Neural progenitor cell (in vitro differentiated cells): ENCODE data around the gene CAPN8.

Source experiments
- EZH2 ChIP-seq: fragments of 200-600 bp; sonication (generic); IDR thresholded peaks from 2 replicates; pipeline ENCODE4 v1.6.1; 2017; ENCODE audit warnings: antibody characterized with exemption, mild to moderate bottlenecking, moderate library complexity
- TF ChIP-seq, protein P1 (sequence below): fragments of 200-600 bp; sonication (generic); IDR thresholded peaks from 2 replicates; pipeline ENCODE4 v1.5.1; 2017; ENCODE audit warnings: antibody characterized with exemption, mild to moderate bottlenecking

- TF ChIP-seq, protein P1, sequence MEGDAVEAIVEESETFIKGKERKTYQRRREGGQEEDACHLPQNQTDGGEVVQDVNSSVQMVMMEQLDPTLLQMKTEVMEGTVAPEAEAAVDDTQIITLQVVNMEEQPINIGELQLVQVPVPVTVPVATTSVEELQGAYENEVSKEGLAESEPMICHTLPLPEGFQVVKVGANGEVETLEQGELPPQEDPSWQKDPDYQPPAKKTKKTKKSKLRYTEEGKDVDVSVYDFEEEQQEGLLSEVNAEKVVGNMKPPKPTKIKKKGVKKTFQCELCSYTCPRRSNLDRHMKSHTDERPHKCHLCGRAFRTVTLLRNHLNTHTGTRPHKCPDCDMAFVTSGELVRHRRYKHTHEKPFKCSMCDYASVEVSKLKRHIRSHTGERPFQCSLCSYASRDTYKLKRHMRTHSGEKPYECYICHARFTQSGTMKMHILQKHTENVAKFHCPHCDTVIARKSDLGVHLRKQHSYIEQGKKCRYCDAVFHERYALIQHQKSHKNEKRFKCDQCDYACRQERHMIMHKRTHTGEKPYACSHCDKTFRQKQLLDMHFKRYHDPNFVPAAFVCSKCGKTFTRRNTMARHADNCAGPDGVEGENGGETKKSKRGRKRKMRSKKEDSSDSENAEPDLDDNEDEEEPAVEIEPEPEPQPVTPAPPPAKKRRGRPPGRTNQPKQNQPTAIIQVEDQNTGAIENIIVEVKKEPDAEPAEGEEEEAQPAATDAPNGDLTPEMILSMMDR: no peak
- TF ChIP-seq EZH2: no peak
Measured at GRCh38 chr1:223521150-223521549, 144.4 kb downstream of the CAPN8 start.
